ENCODE data around the gene PDIA6.

- no peak for TF ChIP-seq POLR2A (IDR thresholded peaks at IDR 0.05)
- no peak for TF ChIP-seq CTCF (IDR thresholded peaks at IDR 0.05)
- TF ChIP-seq POLR2AphosphoS5 (IDR thresholded peaks at IDR 0.05), result no peak
Measured at GRCh38 chr2:10806543-10806942, 6.0 kb downstream of the PDIA6 start.
